Dermis microvascular lymphatic vessel endothelial cell (primary cell): ENCODE measurements around the gene COQ9. TPM values are rescaled to one million over a fixed set of nuclear protein-coding genes. Genes with fewer than 3 reads are reported as not detected.
A peak's percentile ranks its signal among the peaks of the same experiment; 100 is the strongest.

Source experiments
- DNase-seq, 2 donors: peaks; one replicate each; pipeline versions ENCODE4 v3.0.0 to v3.0.0-alpha.2; 2010; ENCODE audit warnings: low read depth in 2 of 2
- total RNA-seq: library from RNA; depleted of rRNA; stranded (reverse); fragments of >200 nt; gene quantifications from 2 replicates; pipeline ENCODE4 v1.2.1, GENCODE V29; 2014

COQ9 gene
- total RNA-seq, 1 donor from 2014 or later = 42.4 TPM

DNA sequence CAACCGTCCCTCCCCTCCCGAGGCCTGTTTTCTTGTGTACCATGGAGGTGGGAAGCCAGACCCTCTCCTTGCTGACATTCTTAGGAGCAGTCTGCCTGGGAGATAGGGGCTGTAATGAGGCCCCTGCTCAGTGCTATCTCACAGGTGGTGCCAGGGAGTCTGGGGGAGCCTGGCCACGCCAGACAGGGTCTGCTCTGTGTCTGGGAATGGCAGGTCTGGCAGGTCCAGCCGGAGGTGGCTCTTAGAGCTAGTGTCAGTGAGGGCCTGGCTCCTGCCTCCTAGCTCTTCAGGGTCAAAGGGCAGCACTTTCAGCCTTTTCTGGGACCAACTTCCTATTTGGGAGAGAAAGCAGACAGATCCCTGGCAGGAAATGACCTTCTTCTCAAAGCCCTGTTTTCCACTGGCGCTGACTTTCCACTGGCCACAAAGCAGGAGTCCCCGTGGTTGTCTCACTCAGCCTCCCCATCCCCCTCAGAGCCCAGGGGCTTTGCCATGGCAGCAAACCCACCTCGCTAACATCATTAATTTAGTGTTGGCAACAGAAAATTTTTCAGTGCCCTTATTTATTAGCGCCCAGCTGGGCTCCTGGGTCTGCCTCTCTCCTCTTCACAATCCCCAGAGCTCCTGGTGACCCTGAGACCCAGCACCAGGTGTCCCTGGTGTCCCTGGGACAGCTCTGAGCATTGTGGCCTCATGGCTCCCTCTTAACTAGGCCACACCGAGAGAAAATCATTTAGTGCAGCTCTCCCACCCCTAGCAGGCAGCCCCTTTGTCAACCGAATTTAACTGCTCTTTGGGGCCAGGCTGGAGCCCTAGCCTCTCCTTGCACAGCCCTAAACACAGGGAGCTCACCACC lies 63.0 kb downstream of the COQ9 start:
- peak; percentile 13 to 40 for DNase-seq

Other genes starting within 250 kb of the COQ9 start
- 50.2 and 61.0 TPM in 2 replicates for gene ARL2BP, start 202.2 kb upstream of the COQ9 start, total RNA-seq
- 4.2 and 11.9 TPM in 2 replicates for gene PLLP, start 162.8 kb upstream of the COQ9 start, total RNA-seq
- not detected in 2 replicates for gene CCL22, start 88.7 kb upstream of the COQ9 start, total RNA-seq
- 1.8 and 4.0 TPM in 2 replicates for gene CX3CL1, start 75.0 kb upstream of the COQ9 start, total RNA-seq
- gene CCL17, start 42.7 kb upstream of the COQ9 start, total RNA-seq = not detected in 2 replicates
- 66.4 and 68.6 TPM in 2 replicates for gene CIAPIN1, start 94 bp upstream of the COQ9 start, total RNA-seq
- 98.3 and 136 TPM in 2 replicates for gene POLR2C, start 15.2 kb downstream of the COQ9 start, total RNA-seq
- 17.2 and 19.8 TPM in 2 replicates for gene DOK4, start 39.0 kb downstream of the COQ9 start, total RNA-seq
- gene CCDC102A, start 89.1 kb downstream of the COQ9 start, total RNA-seq = 8.9 and 11.6 TPM in 2 replicates
- not detected in 2 replicates for gene ADGRG5, start 95.2 kb downstream of the COQ9 start, total RNA-seq
- 11.5 and 15.3 TPM in 2 replicates for gene ADGRG1, start 181.2 kb downstream of the COQ9 start, total RNA-seq
- gene ADGRG3, start 220.8 kb downstream of the COQ9 start, total RNA-seq = 1.3 and 9.2 TPM in 2 replicates
- gene DRC7, start 247.3 kb downstream of the COQ9 start, total RNA-seq = 0.13 and 0.26 TPM in 2 replicates